Fibroblast of gingiva (primary cell): Measurements from ENCODE around the gene CCDC97.
A peak's percentile ranks its signal among the peaks of the same experiment; 100 is the strongest.
"Not testable (repeated sequence)": the region's sequence is repeated elsewhere in the genome, so short reads cannot be mapped to it uniquely, and the experiment has no call there.

Experiments
- DNase-seq: peaks from one replicate; pipeline ENCODE4 v3.0.0-alpha.2; 2011; ENCODE audit warnings: low read depth

The CCDC97 gene

DNA sequence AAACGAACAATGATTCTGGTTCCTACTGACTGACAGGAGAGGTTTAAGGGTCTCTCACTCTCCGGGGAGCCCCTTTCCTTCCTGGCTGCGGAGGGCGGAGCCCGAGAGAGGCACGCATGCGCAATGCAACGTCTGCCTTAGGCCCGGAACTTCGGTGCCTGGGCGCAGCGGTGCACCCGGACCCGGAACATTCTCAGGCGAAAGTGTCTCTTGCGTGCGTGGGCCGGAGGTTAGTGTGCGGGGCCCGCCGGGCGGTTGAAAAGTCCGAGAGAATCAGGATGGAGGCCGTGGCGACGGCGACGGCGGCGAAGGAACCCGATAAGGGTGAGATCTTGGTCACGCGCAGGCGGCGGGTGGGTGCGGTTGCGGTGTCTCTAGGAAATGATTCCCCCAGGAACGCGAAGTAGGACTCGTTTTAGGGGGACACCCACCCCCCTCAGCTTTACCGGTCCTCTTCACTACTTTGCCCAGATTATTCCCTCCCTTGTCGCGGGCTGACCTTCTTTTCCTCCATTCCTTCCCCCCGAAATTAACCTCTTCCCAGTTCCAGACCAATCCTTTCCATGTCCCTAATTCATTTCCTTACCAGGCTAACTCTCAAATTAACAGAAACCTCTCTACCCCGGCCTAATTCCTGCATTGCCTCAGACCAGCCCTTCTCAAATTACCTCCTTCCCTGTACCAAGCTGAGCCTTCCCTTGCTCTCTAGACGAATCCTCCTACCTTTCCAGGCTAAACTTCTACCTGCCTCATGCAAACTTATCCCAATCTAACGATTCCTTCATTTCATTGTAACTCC lies at the start of gene CCDC97:
CCDC97 (plus strand) TSS at position 140 of the 799 bp plus-strand sequence; CDS start at position 279, 139 bp downstream.
- DNase-seq: peak; percentile 88

DNA sequence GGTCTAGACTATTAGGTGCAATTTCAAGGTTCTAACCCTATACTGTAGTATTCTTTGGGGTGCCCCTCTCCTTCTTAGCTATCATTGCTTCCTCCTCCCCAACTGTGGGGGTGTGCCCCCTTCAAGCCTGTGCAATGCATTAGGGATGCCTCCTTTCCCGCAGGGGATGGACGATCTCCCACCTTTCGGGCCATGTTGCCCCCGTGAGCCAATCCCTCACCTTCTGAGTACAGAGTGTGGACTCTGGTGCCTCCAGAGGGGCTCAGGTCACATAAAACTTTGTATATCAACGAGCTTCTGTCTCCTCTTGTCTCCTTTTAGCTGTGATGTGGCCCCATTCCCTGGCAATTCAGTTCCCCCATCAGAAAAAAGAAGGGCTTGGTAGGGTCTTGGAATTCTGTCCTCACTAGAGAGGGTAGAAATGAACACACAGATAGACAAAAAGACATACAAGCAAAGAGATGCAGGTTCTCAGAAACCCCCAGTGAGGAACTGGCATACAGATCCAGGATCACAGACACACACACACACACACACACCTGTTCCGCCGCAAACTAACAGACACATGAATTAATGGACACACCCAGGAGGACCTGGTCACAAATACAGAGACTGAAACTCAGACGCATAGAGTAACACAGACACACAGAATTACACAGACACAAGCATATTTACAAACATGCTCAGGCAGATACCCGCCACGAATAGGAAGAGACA lies 48.3 kb upstream of the CCDC97 start:
- no peak for DNase-seq

DNA sequence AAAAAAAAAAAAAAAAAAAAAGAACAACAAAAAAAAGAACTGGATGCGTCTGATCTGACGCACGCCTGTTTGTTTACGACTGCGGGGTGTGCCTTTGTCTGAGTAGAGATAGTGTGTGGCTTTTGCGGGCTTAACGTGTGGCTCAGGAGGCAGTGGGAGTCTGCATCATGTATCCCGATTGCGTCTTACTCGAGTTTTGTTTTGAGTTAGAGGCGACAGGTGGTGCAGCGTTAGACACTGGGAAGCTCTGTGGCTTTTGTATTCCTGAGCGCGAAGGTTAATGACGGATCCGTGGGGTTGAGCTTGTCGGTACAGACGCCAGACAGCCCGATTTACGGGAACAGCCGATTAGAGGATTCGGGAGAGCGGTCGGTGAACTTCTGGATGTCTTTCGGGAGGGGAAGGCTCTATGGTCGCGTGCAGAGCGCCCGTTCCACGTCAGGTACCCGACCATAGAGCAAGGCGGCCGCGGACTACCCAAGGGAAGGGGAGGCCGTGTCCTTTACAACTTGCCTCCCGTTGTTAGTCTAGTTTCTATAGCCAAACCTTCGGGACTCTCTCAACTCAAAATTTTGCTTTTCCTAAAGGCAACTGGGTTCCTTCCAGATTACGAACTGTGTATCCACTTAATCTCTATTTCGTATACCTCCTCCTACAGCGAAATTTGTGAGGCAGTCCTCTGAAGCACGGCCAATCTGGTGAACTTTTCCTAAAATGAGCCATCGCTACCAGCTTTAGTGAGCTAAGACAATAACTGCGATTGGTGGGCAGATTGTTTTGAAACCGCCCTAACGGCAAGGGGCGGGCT lies 46.7 kb upstream of the CCDC97 start:
- peak; percentile 73 for DNase-seq

DNA sequence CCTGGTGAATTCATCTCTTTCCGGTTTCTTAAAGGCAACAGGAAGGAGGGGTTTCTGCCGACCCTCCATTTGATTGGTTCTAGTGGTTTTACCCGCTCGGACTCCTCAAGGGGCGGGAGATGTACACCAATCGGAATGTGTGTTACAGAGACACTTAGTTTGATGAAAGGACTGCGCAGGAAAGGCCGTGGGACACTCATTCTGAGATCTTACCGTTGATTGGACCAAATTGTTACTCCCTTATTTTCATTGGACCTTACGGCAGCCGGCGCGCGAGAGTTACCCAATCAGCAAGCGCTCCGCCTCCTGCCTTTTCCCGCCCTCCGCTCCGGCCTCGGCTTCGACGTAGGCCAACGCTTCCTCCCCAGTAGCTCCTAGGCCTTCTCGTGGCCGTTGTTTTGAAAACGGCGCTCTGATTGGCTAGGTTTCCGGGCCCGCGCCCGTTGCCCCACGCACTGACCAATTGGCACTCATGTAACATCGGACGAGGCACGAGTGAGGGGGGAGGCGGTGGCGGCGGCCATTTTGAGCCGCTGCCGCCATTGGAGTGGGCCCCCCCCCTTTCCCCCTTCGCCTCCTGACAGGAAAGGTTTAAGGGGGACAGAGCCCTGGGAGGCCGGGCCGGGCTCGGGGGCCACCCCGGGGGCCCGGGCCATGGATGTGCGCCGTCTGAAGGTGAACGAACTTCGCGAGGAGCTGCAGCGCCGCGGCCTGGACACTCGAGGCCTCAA lies 46.0 kb upstream of the CCDC97 start, which contains the start of gene HNRNPUL1:
HNRNPUL1 (plus strand) TSS at position 523 of the 731 bp plus-strand sequence; CDS start at position 655, 132 bp downstream.
- peak; percentile 100 for DNase-seq

DNA sequence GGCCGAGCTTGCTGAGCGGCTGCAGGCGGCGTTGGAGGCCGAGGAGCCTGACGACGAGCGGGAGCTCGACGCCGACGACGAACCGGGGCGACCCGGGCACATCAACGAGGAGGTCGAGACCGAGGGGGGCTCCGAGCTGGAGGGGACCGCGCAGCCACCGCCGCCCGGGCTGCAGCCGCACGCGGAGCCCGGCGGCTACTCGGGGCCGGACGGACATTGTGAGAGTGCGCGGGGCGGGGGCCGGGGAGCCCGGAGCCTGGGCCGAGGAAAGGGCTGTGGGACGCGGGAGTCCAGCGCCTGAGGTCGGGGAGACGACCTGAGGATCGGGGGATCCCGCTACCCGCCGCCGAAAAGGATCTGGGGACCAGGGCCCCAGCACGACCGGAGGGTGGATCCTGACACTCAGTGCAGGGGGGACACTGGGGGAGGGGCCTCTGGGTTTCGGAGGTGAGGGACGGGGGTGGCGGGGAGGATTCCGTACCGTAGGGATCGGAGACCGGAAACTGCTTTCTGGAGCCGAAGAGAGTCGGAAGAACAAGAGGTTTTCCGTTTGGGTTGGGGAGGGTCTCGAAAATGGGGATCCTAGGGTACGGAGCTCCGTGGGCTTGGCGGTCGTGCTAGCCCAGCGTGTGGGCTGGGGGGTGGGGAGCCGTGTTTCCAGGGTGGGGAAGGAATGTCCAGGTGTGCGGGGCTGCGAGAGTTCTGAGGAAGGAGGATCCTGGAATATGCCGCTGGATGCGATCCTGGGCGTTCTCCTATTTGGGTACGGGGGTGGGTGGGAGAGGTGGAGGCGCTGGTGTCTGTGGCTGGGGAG lies 45.2 kb upstream of the CCDC97 start:
- DNase-seq: peak; percentile 24

DNA sequence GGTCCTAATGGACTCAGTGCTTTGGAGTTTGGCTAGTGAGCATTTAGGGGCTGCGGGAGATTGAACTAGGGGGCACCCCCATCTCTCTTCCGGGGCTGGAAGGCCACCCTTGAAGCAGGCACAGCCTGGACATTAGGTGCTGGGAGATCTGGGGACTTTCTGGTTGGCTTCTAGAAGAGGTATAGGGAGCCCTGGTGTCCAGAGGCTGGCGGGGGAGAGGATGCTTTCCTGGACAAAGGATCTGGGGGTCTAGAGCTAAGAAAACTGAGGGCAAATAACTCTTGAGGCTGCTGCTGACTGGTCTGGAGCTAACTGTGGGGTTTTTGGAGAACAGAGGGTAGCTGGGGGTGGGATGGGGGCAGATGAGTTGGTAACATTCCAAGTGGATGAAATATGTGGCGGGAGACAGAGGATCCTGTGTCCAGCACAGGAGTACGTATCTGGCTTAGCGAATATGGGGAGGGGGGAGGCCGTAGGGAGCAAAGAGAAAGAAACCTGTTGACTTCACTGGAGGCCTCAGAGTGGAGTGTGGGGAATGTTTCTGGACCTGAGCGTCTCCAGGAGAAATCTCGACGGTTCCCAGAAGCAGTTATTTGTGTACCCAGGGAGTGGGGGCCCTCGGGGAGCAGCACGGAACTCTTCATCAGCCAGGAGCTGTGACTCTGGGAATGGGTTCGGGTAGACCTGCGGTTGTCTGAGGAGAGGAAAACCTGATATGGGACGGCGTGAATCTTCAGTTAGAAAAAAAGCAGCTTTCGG lies 44.4 kb upstream of the CCDC97 start:
- DNase-seq: peak; percentile 7

DNA sequence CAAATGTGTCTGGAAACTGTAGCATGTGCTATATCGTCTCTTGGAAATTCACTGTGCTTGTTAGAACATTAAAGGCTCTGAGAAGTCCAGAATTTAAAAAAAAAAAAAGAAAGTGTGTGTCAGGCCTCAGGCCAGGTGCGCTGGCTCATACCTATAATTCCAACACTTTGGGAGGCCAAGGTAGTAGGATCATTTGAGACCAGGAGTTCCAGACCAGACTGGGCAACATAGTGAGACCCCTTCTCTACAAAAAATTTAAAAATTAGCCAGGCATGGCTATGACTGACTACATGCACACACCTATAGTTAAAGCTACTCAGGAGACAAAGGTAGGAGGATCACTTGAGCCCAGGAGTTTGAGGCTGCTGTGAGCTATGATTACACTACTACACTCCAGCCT lies 40.9 kb upstream of the CCDC97 start:
- DNase-seq: no peak

DNA sequence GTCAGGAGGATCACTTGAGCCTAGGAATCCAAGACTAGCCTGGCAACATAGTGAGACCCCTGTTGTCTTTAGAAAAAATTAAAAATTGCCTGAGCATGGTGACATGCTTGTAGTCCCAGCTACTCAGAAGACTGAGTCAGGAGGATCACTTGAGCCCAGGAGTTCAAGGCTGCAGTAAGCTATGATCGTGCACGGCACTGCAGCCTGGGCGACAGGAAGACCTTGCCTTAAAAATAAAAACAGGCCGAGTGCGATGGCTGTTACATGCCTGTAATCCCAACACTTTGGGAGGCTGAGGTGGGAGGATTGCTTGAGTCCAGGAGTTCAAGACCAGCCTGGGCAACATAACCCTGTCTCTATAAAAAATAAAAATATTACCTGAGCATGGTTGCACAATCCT lies 40.4 kb upstream of the CCDC97 start:
- DNase-seq: no peak

DNA sequence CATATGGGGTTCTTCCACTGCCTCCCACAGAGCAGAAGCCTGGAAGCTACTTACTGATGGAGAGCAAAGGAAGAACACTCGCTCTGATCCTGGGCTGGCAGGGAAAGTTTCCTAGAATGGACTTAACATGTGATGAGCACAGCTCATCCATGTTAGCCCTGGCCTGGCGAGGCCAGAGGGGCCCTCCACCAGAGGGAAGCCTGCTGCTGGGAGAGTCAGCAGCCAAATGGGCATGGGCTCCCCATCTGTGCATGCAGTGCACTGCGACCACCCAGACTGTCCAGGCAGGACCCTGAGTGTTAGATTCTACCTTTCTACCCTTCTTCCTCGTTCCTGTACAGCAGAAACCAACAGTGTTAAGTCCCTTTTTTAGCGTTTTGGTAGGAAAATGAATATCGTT lies 36.9 kb upstream of the CCDC97 start:
- DNase-seq: no peak

DNA sequence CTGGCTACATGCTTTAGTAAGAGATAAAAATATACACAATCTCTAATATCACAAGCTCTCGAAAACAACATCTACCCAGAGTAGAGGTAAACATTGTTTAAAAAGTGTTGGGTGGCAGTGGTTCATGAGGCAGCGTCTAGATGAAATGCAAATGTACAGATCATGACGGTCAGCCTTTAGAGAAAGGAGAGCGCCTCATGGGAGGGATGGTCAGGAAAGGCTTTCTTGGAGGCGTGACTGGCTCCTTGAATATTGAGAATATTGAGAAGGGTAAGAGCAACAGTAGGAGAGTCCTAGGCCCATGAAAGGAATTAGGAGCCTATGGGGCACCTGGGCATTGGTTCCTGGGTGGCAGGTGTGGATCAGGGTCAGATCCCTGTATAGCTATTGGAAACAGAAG lies 35.2 kb upstream of the CCDC97 start:
- DNase-seq: no peak

DNA sequence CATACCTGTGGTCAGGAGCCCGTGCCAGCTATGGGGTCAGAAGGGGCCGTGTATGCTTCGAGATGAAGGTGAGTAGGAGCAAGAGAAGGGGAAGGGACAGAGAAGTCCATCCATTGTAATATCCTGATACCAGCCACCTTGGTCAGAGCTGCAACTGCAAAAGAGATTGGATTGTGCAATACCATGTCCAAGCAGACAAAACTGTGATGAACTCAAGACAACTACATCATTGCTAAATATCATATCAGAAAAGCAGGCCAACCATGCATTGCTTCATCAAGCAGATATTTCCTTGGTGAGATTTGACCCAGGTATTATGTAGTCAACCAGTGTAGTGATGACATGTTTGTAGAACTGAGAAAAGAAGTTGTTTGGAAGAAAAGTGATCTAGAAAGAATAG lies 33.7 kb upstream of the CCDC97 start:
- peak; percentile 61 for DNase-seq

DNA sequence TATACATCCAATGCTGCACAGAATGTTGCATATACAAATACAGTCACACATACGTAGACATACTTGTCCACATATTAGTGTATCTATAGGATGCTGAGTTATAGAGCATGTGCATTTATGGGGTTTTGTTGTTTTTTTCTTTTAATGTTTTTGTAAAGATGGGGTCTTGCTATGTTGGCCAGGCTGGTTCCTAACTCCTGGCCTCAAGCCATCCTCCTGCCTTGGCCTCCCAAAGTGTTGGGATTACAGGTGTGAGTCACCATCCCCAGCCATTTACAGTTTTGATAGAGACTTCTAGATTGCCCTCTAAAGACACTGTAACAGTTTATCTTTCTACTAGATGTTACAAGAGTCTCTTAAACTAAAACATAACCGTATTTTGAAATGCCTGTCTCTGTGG lies 31.5 kb upstream of the CCDC97 start:
- DNase-seq: no peak

DNA sequence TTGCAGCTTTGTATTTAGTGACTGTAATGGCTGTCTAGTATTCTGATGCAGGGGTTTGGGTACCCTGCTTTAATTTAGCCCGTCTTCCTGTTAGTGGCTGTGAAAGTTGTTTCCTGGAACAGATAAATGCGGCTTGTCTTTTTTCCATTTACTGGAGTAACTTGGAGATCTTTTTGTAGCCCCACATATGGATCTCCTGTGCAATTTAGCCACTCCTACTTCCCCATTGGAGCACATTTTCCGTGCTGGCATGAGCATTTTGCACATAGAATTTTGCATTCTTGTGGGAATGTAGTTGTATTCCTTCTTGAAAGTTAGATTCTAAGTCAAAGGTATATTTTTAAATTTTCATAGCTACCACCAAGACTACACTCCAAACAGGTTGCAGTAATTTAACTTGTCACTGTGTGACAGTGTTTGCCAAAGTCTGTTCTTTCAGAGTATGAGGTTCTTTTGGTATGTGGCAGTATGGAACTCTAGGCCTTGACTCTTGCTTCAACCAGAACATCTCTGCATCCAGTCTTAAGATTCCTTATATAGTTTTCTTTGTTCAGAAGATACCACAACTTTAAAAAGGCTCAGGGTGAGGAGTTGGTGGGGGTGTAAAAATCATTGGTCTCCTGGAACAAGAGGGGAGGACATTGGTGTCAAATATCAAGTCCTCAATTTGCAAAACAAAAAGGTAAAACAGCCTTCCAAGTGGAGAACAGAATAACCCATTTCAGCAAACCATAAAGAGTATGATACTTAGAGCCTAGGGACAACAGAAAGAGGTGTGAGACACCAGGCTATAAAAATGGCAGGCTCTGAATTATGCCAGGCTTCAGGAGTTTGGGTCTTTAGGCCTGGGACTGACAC lies 21.1 kb upstream of the CCDC97 start:
- no peak for DNase-seq

DNA sequence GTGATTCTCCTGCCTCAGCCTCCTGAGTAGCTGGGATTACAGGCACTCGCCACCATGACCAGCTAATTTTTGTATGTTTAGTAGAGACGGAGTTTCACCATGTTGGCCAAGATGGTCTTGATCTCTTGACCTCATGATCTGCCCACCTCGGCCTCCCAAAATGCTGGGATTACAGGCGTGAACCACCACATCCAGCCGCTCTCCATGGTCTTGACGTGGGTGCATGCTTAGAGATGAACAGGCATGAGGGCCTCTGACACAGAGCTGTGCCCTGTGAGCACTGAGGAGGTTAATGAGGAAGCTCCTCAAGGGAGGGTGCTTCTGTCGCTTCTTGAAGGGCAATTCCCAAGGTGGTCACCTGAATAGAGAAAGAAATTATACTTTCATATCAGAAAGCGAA lies 20.2 kb upstream of the CCDC97 start:
- not testable (repeated sequence) for DNase-seq

DNA sequence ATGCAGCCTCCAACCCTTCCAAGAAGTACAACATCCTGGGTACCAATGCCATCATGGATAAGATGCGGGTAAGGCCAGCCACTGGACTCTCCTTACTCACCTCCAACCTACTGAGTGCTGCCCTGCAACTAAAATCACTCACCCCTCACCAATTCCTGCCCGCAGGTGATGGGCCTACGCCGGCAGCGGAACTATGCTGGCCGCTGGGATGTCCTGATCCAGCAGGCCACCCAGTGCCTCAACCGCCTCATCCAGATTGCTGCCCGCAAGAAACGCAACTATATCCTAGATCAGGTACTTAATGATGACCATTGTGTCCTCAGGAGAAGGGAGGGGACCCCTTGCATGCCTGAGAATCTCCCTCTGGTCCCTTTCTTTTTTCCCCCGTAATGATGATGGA lies 15.6 kb upstream of the CCDC97 start:
- DNase-seq: no peak

DNA sequence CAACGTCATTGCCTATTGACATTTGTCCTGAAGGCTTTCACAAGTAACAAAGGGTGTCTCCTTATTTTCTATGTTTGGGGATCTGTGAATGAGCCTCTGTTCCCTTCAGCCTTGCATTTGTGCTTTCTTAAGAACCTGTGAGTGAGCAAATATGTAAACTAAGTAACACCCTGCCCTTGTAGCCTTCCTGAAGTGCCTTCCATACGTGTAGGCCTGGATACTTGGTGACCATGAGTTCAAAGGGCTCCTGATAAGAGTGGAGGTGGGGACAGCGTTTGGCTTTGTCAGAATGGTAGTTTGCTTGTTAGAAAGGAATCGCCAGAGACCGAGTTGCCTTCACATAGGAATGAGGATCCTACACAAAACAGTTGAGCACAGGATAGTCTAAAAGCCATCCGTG lies 14.5 kb upstream of the CCDC97 start:
- peak; percentile 6 for DNase-seq

DNA sequence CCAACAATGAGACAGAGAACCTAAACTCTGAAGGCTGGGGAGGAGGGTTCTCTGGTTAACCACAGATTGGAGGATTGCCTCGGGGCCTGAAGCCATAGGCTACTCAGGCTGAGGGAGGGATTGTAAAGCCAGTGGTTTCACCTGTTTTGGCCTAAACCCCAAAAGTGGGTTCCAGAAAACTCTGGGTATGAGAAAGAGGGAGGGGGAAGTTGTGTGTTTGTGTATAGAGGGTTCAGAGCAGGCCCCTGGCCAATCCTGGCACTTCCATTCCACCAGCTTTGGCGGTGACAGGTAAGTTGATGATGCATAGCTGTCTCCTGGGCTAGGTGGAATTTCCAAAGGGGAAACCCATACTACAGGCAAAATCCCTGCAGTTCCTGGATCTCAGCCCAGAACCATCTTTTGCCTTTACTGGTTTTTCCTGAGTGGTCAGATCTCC lies 13.5 kb upstream of the CCDC97 start:
- no peak for DNase-seq

DNA sequence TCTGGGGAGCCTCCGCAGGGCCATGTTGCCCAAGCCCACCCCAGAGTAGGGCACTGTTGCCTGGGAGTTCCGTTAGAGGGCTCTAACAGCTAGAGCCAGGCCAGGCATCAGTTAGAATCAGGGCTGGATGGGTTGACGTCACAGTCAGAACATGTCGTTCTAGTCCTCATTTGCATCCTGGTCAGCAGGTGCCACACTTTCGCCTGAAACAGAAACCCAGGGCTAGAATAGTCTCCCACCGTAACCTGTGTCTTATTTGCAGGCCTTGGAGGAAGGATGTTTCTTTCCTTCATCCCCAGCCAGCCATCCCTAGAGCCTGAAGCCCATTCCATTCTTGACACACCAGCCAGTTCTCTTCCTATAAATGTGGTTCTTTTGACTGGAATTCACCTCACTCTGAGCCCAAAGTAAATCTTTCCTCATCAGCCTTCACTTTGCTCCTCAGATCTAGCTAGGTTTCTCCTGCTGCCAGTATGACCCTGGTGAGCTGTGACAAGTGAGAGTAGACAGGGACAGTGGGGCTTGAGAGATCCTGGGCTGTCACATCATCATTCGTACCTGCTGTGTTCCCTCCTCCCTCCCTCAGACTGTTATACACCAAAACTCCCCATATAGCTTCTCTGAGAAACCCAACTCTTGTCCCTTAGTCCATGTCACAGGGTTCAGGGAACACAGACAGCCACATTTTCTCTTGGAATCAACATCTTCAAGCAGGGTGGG lies 12.2 kb upstream of the CCDC97 start:
- DNase-seq: no peak
